GM18868 (cell line): ENCODE data around the gene QPRT.
"Not testable (repeated sequence)": the region's sequence is repeated elsewhere in the genome, so short reads cannot be mapped to it uniquely, and the experiment has no call there.

Source experiments
- ATAC-seq: cut with Tn5 transposase; IDR thresholded peaks from one replicate; pipeline ENCODE4 v1.9.1; 2021; ENCODE audit warnings: mild to moderate bottlenecking, moderate library complexity; ENCODE audit not compliant: unreplicated experiment

The QPRT gene

GRCh38 chr16:29714396-29714795 is 35.4 kb downstream of the QPRT start:
- no peak for ATAC-seq

GRCh38 chr16:29714972-29715371 is 36.0 kb downstream of the QPRT start:
- ATAC-seq = no peak

- ATAC-seq = no peak
Measured at GRCh38 chr16:29717113-29717512, 38.1 kb downstream of the QPRT start.

- no peak for ATAC-seq
Measured at GRCh38 chr16:29719063-29719462, 40.1 kb downstream of the QPRT start.

- no peak for ATAC-seq
Measured at GRCh38 chr16:29720703-29721102, 41.7 kb downstream of the QPRT start.

- ATAC-seq = not testable (repeated sequence)
Measured at GRCh38 chr16:29721167-29721879, 42.3 kb downstream of the QPRT start.

GRCh38 chr16:29726845-29727377 is 47.9 kb downstream of the QPRT start:
- no peak for ATAC-seq

GRCh38 chr16:29727452-29727851 is 48.5 kb downstream of the QPRT start:
- ATAC-seq = no peak

- ATAC-seq = no peak
Measured at GRCh38 chr16:29729116-29729521, 50.1 kb downstream of the QPRT start.

- ATAC-seq = no peak
Measured at GRCh38 chr16:29730649-29731048, 51.7 kb downstream of the QPRT start.

GRCh38 chr16:29731768-29732601 is 53.0 kb downstream of the QPRT start:
- ATAC-seq = not testable (repeated sequence)

- no peak for ATAC-seq
Measured at GRCh38 chr16:29734786-29735185, 55.8 kb downstream of the QPRT start.

GRCh38 chr16:29736112-29736511 is 57.1 kb downstream of the QPRT start:
- ATAC-seq = no peak

GRCh38 chr16:29736764-29737163 is 57.8 kb downstream of the QPRT start:
- ATAC-seq = no peak

- ATAC-seq = no peak
Measured at GRCh38 chr16:29737713-29738112, 58.7 kb downstream of the QPRT start.

GRCh38 chr16:29738514-29738913 is 59.5 kb downstream of the QPRT start:
- ATAC-seq = peak; percentile 68

GRCh38 chr16:29739927-29740629 is 61.1 kb downstream of the QPRT start:
- ATAC-seq = not testable (repeated sequence)

- not testable (repeated sequence) for ATAC-seq
Measured at GRCh38 chr16:29740630-29741015, 61.6 kb downstream of the QPRT start.

GRCh38 chr16:29742683-29743275 is 63.8 kb downstream of the QPRT start:
- no peak for ATAC-seq

GRCh38 chr16:29743475-29743826 is 64.5 kb downstream of the QPRT start:
- ATAC-seq = no peak
